Astrocyte of the hippocampus (primary cell): ENCODE results near the gene INHBA.

Source experiments
- DNase-seq: peaks from one replicate; pipeline ENCODE4 v3.0.0; 2011; ENCODE audit warnings: low read depth, low spot score

Gene INHBA

GRCh38 chr7:41711283-41712064, 8.6 kb upstream of the INHBA start:
- no peak for DNase-seq

GRCh38 chr7:41710838-41711237, 7.9 kb upstream of the INHBA start:
- no peak for DNase-seq

- peak; percentile 66 for DNase-seq
Measured at GRCh38 chr7:41709621-41710020, 6.7 kb upstream of the INHBA start.

GRCh38 chr7:41708581-41709358, 5.9 kb upstream of the INHBA start:
- no peak for DNase-seq

- no peak for DNase-seq
Measured at GRCh38 chr7:41706228-41706930, 3.5 kb upstream of the INHBA start.

GRCh38 chr7:41705109-41705901, 2.4 kb upstream of the INHBA start:
- peak; percentile 97 for DNase-seq

GRCh38 chr7:41701068-41701941, 1.6 kb downstream of the INHBA start:
- DNase-seq: no peak

DNA sequence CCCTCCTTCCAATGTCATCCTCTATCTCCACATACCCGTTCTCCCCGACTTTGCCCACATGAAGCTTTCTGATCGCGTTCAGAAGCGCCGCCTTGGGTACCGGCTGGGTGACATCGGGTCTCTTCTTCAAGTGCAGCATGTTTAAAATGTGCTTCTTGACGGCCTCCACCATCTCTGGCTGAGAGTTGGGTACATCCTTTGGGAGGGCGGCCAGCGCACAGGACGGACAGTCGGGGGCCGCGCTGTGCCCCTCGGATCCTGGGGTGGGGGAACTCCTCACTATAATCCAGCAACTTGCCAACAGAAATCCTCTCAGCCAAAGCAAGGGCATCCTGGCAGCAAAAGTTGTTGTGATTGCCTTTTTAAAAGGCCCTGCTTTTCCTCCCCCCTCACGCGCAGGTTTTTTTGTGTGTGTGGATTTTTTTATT, 2.8 kb downstream of the INHBA start:
- peak; percentile 55 for DNase-seq

GRCh38 chr7:41699516-41699915, 3.4 kb downstream of the INHBA start:
- DNase-seq: peak; percentile 69

DNA sequence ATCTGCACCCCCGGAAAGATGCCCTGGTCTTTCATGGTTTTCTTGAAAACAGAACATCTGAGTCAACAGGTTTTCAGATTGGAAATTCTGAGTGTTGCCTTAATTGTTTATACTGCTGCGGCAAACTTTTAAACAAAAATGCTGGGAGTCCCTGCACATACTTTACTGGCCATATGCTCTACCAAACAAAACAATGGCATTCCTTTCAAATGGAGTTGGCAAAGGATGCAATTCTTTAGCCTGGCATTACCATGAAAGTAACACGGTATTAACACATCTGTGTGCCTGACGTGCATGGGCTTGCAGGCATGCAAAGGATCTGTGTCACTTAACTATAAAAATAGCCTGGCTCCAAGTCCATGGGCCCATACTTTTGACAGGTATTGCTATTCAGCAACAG, 4.2 kb downstream of the INHBA start:
- peak; percentile 65 for DNase-seq

DNA sequence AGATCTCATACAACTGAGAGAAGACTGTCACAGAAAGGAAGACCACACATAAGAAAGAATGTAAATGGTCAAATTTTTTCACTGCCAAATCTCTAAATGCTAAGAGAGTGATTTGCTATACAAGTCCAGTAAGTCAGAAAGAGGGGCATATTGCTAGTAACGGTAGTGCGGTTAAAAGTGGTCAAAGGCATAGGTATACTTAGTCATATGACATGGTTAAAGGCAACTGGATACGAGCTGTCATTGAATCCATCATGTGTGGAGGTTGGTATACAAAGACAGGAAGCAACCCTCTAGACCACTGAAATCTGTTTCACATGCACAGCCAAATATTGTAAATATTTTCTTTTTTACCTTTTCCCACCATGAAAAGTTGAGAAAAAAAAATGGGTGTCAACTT, 4.8 kb downstream of the INHBA start:
- no peak for DNase-seq

- peak; percentile 81 for DNase-seq
Measured at GRCh38 chr7:41696323-41696916, 6.5 kb downstream of the INHBA start.

GRCh38 chr7:41695661-41696322, 7.1 kb downstream of the INHBA start:
- DNase-seq: no peak

GRCh38 chr7:41694495-41694894, 8.4 kb downstream of the INHBA start:
- DNase-seq: no peak

- no peak for DNase-seq
Measured at GRCh38 chr7:41693150-41693997, 9.5 kb downstream of the INHBA start.

DNA sequence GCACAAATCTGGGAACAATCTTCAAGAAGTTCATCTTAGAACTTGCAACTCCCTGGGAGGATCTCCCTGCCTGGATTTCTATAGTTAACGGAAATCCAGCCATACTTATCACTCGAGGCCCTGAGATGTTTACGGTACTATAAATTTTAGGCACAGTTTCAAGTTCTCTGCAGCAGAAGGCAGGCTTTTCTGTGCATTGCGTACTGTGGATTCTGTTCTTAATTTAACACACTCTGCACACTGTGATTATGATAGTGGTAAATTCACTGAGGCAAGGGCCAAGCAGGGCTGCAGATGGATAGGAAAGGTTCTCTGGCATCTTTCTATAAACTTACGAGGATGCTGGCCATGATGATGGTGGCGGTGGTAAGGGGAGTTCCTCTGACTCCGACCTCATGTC, 10.6 kb downstream of the INHBA start:
- no peak for DNase-seq

DNA sequence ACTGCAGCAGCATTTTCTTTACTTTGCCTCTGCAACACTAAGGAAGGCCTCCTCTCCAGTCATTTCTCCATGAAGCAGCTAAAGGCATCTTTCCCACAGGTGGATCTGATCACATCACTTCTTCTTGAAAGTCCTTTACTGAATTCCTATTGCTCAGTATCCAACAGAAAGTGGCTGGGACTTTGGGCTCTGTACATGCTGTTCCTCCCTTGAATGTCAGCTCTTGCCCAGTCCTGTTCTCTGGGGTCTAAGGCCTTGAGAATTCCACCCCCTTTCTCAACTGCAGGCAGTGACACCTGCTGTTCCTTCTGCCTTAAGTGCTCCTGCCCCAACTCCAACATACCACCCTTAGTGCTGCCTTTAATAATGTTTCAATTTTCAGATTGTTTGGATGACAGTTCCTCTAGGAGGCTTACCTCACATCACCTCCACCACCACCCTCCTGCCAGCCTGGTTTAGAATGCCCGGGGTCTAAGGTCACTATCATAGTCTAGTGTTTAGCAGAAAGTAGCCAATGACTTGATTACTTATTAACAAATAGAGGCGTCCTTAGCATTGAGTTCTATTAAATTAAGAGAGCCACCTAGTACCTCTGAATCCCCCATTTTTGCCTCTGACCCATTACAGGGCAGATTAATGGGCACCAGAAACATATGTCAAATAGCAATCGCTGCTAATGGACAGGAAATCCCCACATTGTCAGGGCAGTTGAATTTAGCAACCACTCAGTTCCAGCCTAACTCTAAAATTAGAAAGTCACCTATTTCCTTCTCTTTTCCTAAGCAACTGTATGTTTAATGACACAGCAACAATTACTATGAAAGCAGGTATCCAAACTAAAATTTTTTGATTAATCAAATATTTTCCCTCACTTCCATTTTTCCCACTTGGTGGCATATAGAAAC, 11.4 kb downstream of the INHBA start:
- DNase-seq: no peak

- DNase-seq: no peak
Measured at GRCh38 chr7:41689815-41690214, 13.1 kb downstream of the INHBA start.
